Keratinocyte (primary cell): Measurements from ENCODE around the gene ITGA11.

Experiments used
- EZH2 ChIP-seq: IDR thresholded peaks from one replicate; pipeline ENCODE4 v1.6.1; 2012; ENCODE audit warnings: inconsistent platforms, mild to moderate bottlenecking, low read length, moderate library complexity
- TF ChIP-seq, protein P1 (sequence below), 3 experiments: IDR thresholded peaks in 1 of 3; conservative IDR thresholded peaks in 1 of 3; optimal IDR thresholded peaks in 1 of 3; 2 replicates in 2 of 3; 3 replicates in 1 of 3; pipeline versions ENCODE3 to v1.5.1; 2011; ENCODE audit warnings: low read length in 3 of 3, mild to moderate bottlenecking in 3 of 3, moderate library complexity in 2 of 3, control low read depth in 1 of 3, inconsistent platforms in 1 of 3; ENCODE audit not compliant: insufficient read depth in 2 of 3; ENCODE audit errors: extremely low read depth in 1 of 3

DNA sequence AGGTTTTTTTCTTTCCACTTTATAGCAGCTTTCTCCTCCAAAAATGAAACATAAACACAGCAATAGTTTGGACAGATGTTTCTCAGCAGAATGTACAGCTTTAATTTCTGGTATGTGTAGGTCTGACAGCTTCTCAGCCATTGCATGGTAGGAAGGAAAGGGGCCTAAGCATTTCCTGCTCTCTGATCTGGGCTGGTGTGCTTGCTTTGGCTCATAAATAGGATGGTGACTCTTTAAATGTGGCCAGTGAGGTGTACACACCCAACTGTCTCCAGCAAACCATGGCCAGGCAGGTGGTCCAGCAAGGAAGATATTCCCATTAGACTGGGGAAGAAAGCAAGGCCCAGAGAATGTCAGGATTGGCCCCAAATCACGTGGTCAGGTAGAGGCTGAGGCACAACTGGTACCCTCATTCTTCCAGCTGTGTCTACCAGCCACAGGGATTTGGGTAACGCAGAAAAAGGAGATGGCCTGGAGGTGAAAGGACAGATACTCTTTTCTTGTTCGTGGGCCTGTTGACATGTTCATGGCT lies 52.1 kb downstream of the ITGA11 start:
- TF ChIP-seq, protein P1, sequence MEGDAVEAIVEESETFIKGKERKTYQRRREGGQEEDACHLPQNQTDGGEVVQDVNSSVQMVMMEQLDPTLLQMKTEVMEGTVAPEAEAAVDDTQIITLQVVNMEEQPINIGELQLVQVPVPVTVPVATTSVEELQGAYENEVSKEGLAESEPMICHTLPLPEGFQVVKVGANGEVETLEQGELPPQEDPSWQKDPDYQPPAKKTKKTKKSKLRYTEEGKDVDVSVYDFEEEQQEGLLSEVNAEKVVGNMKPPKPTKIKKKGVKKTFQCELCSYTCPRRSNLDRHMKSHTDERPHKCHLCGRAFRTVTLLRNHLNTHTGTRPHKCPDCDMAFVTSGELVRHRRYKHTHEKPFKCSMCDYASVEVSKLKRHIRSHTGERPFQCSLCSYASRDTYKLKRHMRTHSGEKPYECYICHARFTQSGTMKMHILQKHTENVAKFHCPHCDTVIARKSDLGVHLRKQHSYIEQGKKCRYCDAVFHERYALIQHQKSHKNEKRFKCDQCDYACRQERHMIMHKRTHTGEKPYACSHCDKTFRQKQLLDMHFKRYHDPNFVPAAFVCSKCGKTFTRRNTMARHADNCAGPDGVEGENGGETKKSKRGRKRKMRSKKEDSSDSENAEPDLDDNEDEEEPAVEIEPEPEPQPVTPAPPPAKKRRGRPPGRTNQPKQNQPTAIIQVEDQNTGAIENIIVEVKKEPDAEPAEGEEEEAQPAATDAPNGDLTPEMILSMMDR (optimal IDR thresholded peaks at IDR 0.05 in 1 of 3, IDR thresholded peaks at IDR 0.05 in 1 of 3, conservative IDR thresholded peaks at IDR 0.05 in 1 of 3; ENCODE audit: extremely low read depth in 1 of 3, insufficient read depth in 2 of 3, low read length in 3 of 3): no peak
- no peak for TF ChIP-seq EZH2
